Immature natural killer cell (primary cell): ENCODE data around the gene KLF3. TPM values are rescaled to one million over a fixed set of nuclear protein-coding genes. Genes with fewer than 3 reads are reported as not detected.
"Not testable (repeated sequence)": the region's sequence is repeated elsewhere in the genome, so short reads cannot be mapped to it uniquely, and the experiment has no call there.

Source experiments
- DNase-seq, 3 donors: peaks; one replicate each; pipeline ENCODE4 v3.0.0; 2022; ENCODE audit warnings: mixed read lengths in 1 of 3
- H3K27ac Mint-ChIP-seq, 6 donors: one replicate each; pipeline ENCODE4 v1.8.0; 2020; ENCODE audit warnings: mixed read lengths in 6 of 6, mild to moderate bottlenecking in 5 of 6, inconsistent platforms in 4 of 6, moderate library complexity in 3 of 6
- H3K27me3 Mint-ChIP-seq, 3 donors: one replicate each; pipeline ENCODE4 v1.8.0; 2020 to 2021; ENCODE audit warnings: low read depth in 3 of 3, mild to moderate bottlenecking in 3 of 3, mixed read lengths in 3 of 3, moderate library complexity in 3 of 3, inconsistent platforms in 1 of 3
- H3K36me3 Mint-ChIP-seq, 3 donors: one replicate each; pipeline ENCODE4 v1.8.0; 2020; ENCODE audit warnings: mixed read lengths in 3 of 3, inconsistent platforms in 2 of 3, mild to moderate bottlenecking in 2 of 3
- H3K4me1 Mint-ChIP-seq, 2 donors: one replicate each; pipeline ENCODE4 v1.8.0; 2020; ENCODE audit warnings: inconsistent platforms in 2 of 2, mild to moderate bottlenecking in 2 of 2, mixed read lengths in 2 of 2, moderate library complexity in 1 of 2
- H3K4me3 Mint-ChIP-seq, 5 donors: one replicate each; pipeline ENCODE4 v1.8.0; 2020; ENCODE audit warnings: mild to moderate bottlenecking in 5 of 5, mixed read lengths in 5 of 5, inconsistent platforms in 3 of 5, moderate library complexity in 3 of 5
- H3K9me3 Mint-ChIP-seq, 6 donors: one replicate each; pipeline ENCODE4 v1.8.0; 2020; ENCODE audit warnings: mild to moderate bottlenecking in 6 of 6, mixed read lengths in 6 of 6, inconsistent platforms in 4 of 6, moderate library complexity in 3 of 6
- polyA plus RNA-seq, 3 donors: library from polyadenylated mRNA; unstranded; fragments of 300-500 nt; fragmentation: Illumina TruSeq; gene quantifications; one replicate each; pipeline ENCODE4 v1.2.3, GENCODE V29; 2021

The KLF3 gene
- polyA plus RNA-seq, result 10 to 100 TPM; 41.3 to 78.0 (median 63.8) TPM

- peaks cover 0 to 3% (median 0%) of the 10 kb centered on the region in 3 donors for H3K36me3 Mint-ChIP-seq
- H3K9me3 Mint-ChIP-seq, result no peaks in the 10 kb centered on the region
- H3K4me1 Mint-ChIP-seq, result peaks cover 66 to 80% of the 10 kb centered on the region in 2 donors
- H3K27ac Mint-ChIP-seq, result peak within 1 kb of the TSS; percentile 94 to 100 (median 96)
- H3K27me3 Mint-ChIP-seq, result peaks cover 9 to 30% (median 30%) of the 10 kb centered on the region in 3 donors
- peak within 1 kb of the TSS; percentile 94 to 100 (median 98) for H3K4me3 Mint-ChIP-seq
- DNase-seq, result peak; percentile 93 to 96 (median 95)
Measured at GRCh38 chr4:38663801-38664705, at the start of gene KLF3. TSS of gene KLF3 (plus strand) at chr4:38664199. CDS start at chr4:38680626, 16,427 bp downstream.

- H3K9me3 Mint-ChIP-seq, result no peaks in the 10 kb centered on the region
- DNase-seq, result no peak
- peaks cover 6 to 8% of the 10 kb centered on the region in 2 donors for H3K4me1 Mint-ChIP-seq
- no peaks in the 10 kb centered on the region for H3K36me3 Mint-ChIP-seq
- H3K27me3 Mint-ChIP-seq, result peaks cover 0 to 2% (median 0%) of the 10 kb centered on the region in 3 donors
- H3K4me3 Mint-ChIP-seq, result no peak overlapping the region
- H3K27ac Mint-ChIP-seq, result no peak overlapping the region
Measured at GRCh38 chr4:38614231-38614630, 49.8 kb upstream of the KLF3 start.

GRCh38 chr4:38615847-38616246 lies 48.2 kb upstream of the KLF3 start:
- Mint-ChIP-seq H3K27ac (peak overlapping the region in 1 of 6 donors; percentile 60), H3K27me3 (no peaks in the 10 kb centered on the region), H3K36me3 (no peaks in the 10 kb centered on the region), H3K4me1 (peaks cover 0 to 2% of the 10 kb centered on the region in 2 donors), H3K9me3 (no peaks in the 10 kb centered on the region), H3K4me3 (no peak overlapping the region)
- DNase-seq, result no peak

DNA sequence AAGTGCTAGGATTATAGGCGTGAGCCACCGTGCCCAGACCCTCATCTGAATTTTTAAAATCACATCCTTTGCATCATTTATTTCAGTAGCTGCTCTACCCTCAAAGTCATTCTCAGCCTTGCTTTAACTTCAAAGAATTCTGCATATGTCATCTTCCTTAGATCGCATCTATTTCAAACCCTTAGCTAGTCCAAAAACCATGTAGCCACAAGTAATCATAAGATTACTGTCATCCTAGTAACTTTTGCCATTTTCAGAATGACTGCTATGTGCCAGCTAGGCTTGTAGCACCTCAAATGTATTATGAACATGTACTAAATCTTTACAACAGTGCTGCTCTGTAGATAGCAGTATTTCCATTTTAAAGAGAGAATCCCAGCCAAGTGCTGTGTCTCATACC lies 45.5 kb upstream of the KLF3 start:
- no peak for DNase-seq
- peaks cover 0 to 2% of the 10 kb centered on the region in 2 donors for H3K4me1 Mint-ChIP-seq
- H3K36me3 Mint-ChIP-seq, result peaks cover 0 to 6% (median 0%) of the 10 kb centered on the region in 3 donors
- no peaks in the 10 kb centered on the region for H3K9me3 Mint-ChIP-seq
- H3K4me3 Mint-ChIP-seq, result no peak overlapping the region
- no peak overlapping the region for H3K27ac Mint-ChIP-seq
- H3K27me3 Mint-ChIP-seq, result no peaks in the 10 kb centered on the region

- no peaks in the 10 kb centered on the region for H3K9me3 Mint-ChIP-seq
- no peak for DNase-seq
- peaks cover 0 to 2% of the 10 kb centered on the region in 2 donors for H3K4me1 Mint-ChIP-seq
- H3K36me3 Mint-ChIP-seq, result peaks cover 0 to 6% (median 0%) of the 10 kb centered on the region in 3 donors
- H3K4me3 Mint-ChIP-seq, result no peak overlapping the region
- no peak overlapping the region for H3K27ac Mint-ChIP-seq
- H3K27me3 Mint-ChIP-seq, result no peaks in the 10 kb centered on the region
Measured at GRCh38 chr4:38619316-38619715, 44.7 kb upstream of the KLF3 start.

DNA sequence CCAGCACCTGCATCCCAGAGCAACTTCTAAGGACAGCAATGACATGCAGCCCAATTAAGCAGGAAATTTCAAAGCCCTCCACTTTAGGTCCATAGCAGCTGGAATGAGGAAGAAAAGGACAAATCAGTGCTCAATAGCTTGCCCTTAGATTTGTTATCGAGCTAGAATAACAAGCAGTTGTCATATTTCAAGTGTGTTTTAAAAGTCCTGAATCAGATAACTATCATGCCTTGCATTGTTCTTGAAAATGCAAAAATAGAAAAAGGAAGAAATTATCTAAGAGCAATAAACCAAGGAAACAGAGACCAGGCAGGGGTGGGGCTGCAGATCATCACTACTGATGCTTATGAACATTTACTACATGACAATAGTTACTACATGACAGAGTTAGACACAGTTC lies 43.9 kb upstream of the KLF3 start:
- Mint-ChIP-seq H3K27ac (no peak overlapping the region), H3K36me3 (peaks cover 0 to 6% (median 0%) of the 10 kb centered on the region in 3 donors), H3K4me1 (peaks cover 0 to 2% of the 10 kb centered on the region in 2 donors), H3K9me3 (no peaks in the 10 kb centered on the region), H3K4me3 (no peak overlapping the region), H3K27me3 (no peaks in the 10 kb centered on the region)
- no peak for DNase-seq

- Mint-ChIP-seq H3K4me1 (peaks cover 0 to 2% of the 10 kb centered on the region in 2 donors), H3K36me3 (peaks cover 0 to 6% (median 0%) of the 10 kb centered on the region in 3 donors)
Measured at GRCh38 chr4:38620527-38621027, 43.4 kb upstream of the KLF3 start.

DNA sequence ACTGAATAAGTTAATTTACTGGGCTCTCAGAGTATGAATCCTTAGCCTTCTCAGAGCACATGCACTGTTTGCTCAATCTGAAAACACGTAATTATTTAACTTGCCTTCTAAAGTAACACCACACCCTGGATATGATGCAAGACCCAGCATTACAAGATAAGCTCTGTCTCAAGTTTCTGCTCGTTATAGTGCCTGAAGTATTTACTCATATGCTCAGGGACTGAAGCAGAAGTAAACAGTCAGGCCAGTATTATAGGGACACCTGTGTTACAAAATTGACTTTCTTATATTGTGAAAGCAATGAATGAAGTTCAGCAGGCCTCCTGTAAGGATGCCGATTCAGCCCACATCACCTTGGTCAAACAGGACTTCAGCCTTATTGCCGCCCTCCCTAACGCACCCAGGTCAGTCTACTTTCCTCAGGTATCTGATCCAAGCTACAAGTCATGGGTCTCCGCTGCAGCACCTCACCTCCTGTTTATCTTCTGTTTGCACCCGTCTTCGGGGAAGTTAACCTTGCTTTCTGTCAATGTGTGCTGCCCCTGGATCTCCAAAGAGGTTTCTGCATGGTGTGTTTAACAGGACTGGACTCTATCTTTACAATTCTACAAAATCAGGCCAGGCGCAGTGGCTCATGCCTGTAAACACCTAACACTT lies 42.8 kb upstream of the KLF3 start:
- DNase-seq, result no peak
- no peaks in the 10 kb centered on the region for H3K27me3 Mint-ChIP-seq
- H3K9me3 Mint-ChIP-seq, result no peaks in the 10 kb centered on the region
- H3K36me3 Mint-ChIP-seq, result peaks cover 0 to 6% (median 0%) of the 10 kb centered on the region in 3 donors
- no peak overlapping the region for H3K27ac Mint-ChIP-seq
- H3K4me3 Mint-ChIP-seq, result no peak overlapping the region
- H3K4me1 Mint-ChIP-seq, result no peaks in the 10 kb centered on the region

More at GRCh38 chr4:38620527-38621027, 43.4 kb upstream of the KLF3 start:
- Mint-ChIP-seq H3K4me3 (no peak overlapping the region), H3K9me3 (no peaks in the 10 kb centered on the region), H3K27ac (no peak overlapping the region), H3K27me3 (no peaks in the 10 kb centered on the region)
- DNase-seq, result no peak

DNA sequence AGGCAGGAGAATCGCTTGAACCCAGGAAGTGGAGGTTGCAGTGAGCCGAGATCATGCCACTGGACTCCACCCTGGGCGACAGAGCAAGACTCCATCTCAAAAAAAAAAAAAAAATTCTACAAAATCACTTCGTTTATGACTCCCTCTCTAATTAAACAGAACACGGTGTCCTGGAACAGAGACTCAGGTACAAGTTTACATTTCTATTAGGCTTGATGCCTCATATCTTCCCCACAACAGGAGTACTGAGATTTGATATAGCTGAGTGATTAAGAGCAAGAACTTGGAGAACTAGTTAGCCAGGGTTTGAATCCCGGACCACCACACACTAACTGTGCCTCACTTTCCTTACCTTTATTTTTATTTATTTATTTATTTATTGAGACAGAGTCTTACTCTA lies 42.2 kb upstream of the KLF3 start:
- Mint-ChIP-seq H3K4me3 (no peak overlapping the region), H3K9me3 (no peaks in the 10 kb centered on the region), H3K27ac (no peak overlapping the region), H3K27me3 (no peaks in the 10 kb centered on the region), H3K36me3 (peaks cover 0 to 6% (median 0%) of the 10 kb centered on the region in 3 donors), H3K4me1 (no peaks in the 10 kb centered on the region)
- no peak for DNase-seq

- not testable (repeated sequence) for H3K27ac Mint-ChIP-seq, H3K4me1 Mint-ChIP-seq, H3K27me3 Mint-ChIP-seq, H3K4me3 Mint-ChIP-seq, H3K36me3 Mint-ChIP-seq, DNase-seq, H3K9me3 Mint-ChIP-seq
Measured at GRCh38 chr4:38622340-38622739, 41.7 kb upstream of the KLF3 start.

GRCh38 chr4:38623260-38623659 lies 40.7 kb upstream of the KLF3 start:
- Mint-ChIP-seq H3K36me3 (peaks cover 0 to 6% (median 4%) of the 10 kb centered on the region in 3 donors), H3K4me1 (no peaks in the 10 kb centered on the region), H3K27me3 (no peaks in the 10 kb centered on the region), H3K9me3 (no peaks in the 10 kb centered on the region), H3K4me3 (no peak overlapping the region), H3K27ac (no peak overlapping the region)
- no peak for DNase-seq

- H3K4me1 Mint-ChIP-seq, result no peaks in the 10 kb centered on the region
- H3K27me3 Mint-ChIP-seq, result no peaks in the 10 kb centered on the region
- no peaks in the 10 kb centered on the region for H3K9me3 Mint-ChIP-seq
- no peak for DNase-seq
- H3K27ac Mint-ChIP-seq, result no peak overlapping the region
- no peak overlapping the region for H3K4me3 Mint-ChIP-seq
- H3K36me3 Mint-ChIP-seq, result peaks cover 0 to 6% (median 4%) of the 10 kb centered on the region in 3 donors
Measured at GRCh38 chr4:38624311-38624710, 39.7 kb upstream of the KLF3 start.

DNA sequence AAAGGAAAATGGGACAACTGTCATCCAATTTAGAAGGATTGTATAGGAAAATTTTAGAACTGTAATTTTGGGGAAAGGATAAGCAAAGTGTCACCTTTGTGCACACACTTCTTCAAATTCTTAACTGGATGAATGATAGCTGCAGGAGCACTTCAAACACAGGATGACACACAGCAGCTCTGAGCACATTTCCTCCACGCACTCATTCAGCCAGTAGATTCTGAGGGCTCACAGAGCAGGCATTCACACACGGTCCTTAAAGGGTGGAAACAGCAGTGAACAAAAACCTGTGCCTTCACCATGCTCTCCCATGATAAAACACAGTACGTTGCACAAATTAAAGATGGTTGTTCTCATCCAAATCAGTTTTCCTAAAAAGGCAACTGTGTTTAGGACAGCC lies 38.5 kb upstream of the KLF3 start:
- Mint-ChIP-seq H3K4me1 (no peaks in the 10 kb centered on the region), H3K36me3 (peaks cover 0 to 6% (median 4%) of the 10 kb centered on the region in 3 donors), H3K4me3 (no peak overlapping the region), H3K27ac (no peak overlapping the region), H3K27me3 (peaks cover 0 to 1% (median 0%) of the 10 kb centered on the region in 3 donors), H3K9me3 (no peaks in the 10 kb centered on the region)
- no peak for DNase-seq

GRCh38 chr4:38626901-38627444 lies 37.0 kb upstream of the KLF3 start:
- H3K4me3 Mint-ChIP-seq, H3K9me3 Mint-ChIP-seq, DNase-seq, H3K27ac Mint-ChIP-seq, H3K27me3 Mint-ChIP-seq, H3K36me3 Mint-ChIP-seq, H3K4me1 Mint-ChIP-seq: not testable (repeated sequence)
